Spleen (tissue), 11 donors: Measurements from ENCODE around the gene CHST2. TPM values are rescaled to one million over a fixed set of nuclear protein-coding genes. Genes with fewer than 3 reads are reported as not detected.
A peak's percentile ranks its signal among the peaks of the same experiment; 100 is the strongest.
"Not testable (repeated sequence)": the region's sequence is repeated elsewhere in the genome, so short reads cannot be mapped to it uniquely, and the experiment has no call there.

Experiments
- DNase-seq: peaks from one replicate; pipeline ENCODE4 v3.0.0-alpha.2; 2020
- H3K27ac ChIP-seq, 8 donors: fragments of 200-600 bp; sonication (generic) in 7 of 8; 1 replicate in 4 of 8; 2 replicates in 4 of 8; pipeline versions ENCODE4 v1.5.0 to v1.8.0; 2016 to 2021; ENCODE audit warnings: inconsistent platforms in 4 of 8, mild to moderate bottlenecking in 4 of 8, moderate library complexity in 1 of 8
- H3K27me3 ChIP-seq, 7 donors: fragments of 200-600 bp; sonication (generic) in 6 of 7; replicated peaks in 1 of 7; 1 replicate in 4 of 7; 2 replicates in 3 of 7; pipeline versions ENCODE4 v1.5.0 to v1.8.0; 2016 to 2021; ENCODE audit warnings: inconsistent platforms in 3 of 7, mild to moderate bottlenecking in 1 of 7
- H3K36me3 ChIP-seq, 6 donors: fragments of 200-600 bp; sonication (generic) in 5 of 6; 1 replicate in 4 of 6; 2 replicates in 2 of 6; pipeline versions ENCODE4 v1.5.0 to v1.8.0; 2016 to 2021; ENCODE audit warnings: inconsistent platforms in 2 of 6
- H3K4me1 ChIP-seq, 6 donors: fragments of 200-600 bp; sonication (generic) in 5 of 6; 1 replicate in 3 of 6; 2 replicates in 3 of 6; pipeline versions ENCODE4 v1.5.0 to v1.8.0; 2016 to 2021; ENCODE audit warnings: inconsistent platforms in 3 of 6
- H3K4me3 ChIP-seq, 8 donors: fragments of 200-600 bp; sonication (generic) in 7 of 8; 1 replicate in 4 of 8; 2 replicates in 4 of 8; pipeline versions ENCODE4 v1.5.0 to v1.8.0; 2016 to 2021; ENCODE audit warnings: inconsistent platforms in 4 of 8, mild to moderate bottlenecking in 4 of 8, moderate library complexity in 2 of 8
- H3K9me3 ChIP-seq, 8 donors: fragments of 200-600 bp; sonication (generic) in 7 of 8; 1 replicate in 4 of 8; 2 replicates in 4 of 8; pipeline versions ENCODE4 v1.5.0 to v1.8.0; 2016 to 2021; ENCODE audit warnings: inconsistent platforms in 4 of 8
- POLR2A ChIP-seq, 3 donors: fragments of 450-650 bp; IDR thresholded peaks; one replicate each; pipeline ENCODE4 v1.5.1; 2017; ENCODE audit warnings: antibody characterized with exemption in 3 of 3, mild to moderate bottlenecking in 1 of 3
- POLR2AphosphoS5 ChIP-seq, 3 donors: sonication (generic); formaldehyde crosslinking; IDR thresholded peaks; one replicate each; pipeline ENCODE4 v1.5.1; 2017; ENCODE audit warnings: antibody characterized with exemption in 3 of 3
- WGBS, 5 donors: extraction: QIAGEN DNeasy Blood & Tissue Kit in 3 of 5; methylation state at CpG; one replicate each; pipeline versions ENCODE4 v1.1.5 to v1.1.7; 2013 to 2018; 5-methylcytosine and 5-hydroxymethylcytosine counted together
- intact Hi-C: fragments of 100-400 bp; cut with DNase I; formaldehyde crosslinking; loops from one replicate; pipeline ENCODE4 v1.15.0; 2023; ENCODE audit warnings: low total_unique reads
- polyA plus RNA-seq, 3 donors: library from polyadenylated mRNA; stranded (reverse); fragments of 200-250 nt; gene quantifications; one replicate each; pipeline ENCODE4 v1.2.1, GENCODE V29; 2013
- total RNA-seq, 7 donors: library from RNA; depleted of rRNA in 3 of 7; stranded (reverse); fragments of >200 nt in 3 of 7; fragmentation: NEBNext Ultra II Directional in 4 of 7; extraction: Animal tissue kit (Norgen Biotek cat#: 25700) in 4 of 7; gene quantifications; one replicate each; pipeline versions ENCODE4 v1.1.0 to v1.2.1, GENCODE V29; 2016 to 2021
- TF ChIP-seq, protein P1 (sequence below), 11 experiments: fragments of 200-600 bp in 7 of 11; fragments of 450-650 bp in 4 of 11; sonication (generic) in 4 of 11; IDR thresholded peaks in 8 of 11; conservative IDR thresholded peaks in 3 of 11; 1 replicate in 7 of 11; 2 replicates in 4 of 11; pipeline versions ENCODE4 v1.4.0 to v1.8.0; 2016 to 2021; ENCODE audit warnings: antibody characterized with exemption in 11 of 11, inconsistent platforms in 4 of 11, mild to moderate bottlenecking in 1 of 11
- donor health status: healthy with polysubstance abuse.
- donor health status: DM: no; HTN: no; CAD: no; lungs with moderate emphysema.
- donor health status: DM: no; HTN: no; CAD: no.
- donor health status: Bipolar disorder and iron deficiency.
- donor health status: healthy.
- donor health status: DM: no; HTN: no; CAD: no.
- donor health status: DM: yes; HTN: yes; CAD: no.

The CHST2 gene
- total and polyA plus RNA-seq, 10 donors: 8.5 to 46.6 (median 30.5) TPM

DNA sequence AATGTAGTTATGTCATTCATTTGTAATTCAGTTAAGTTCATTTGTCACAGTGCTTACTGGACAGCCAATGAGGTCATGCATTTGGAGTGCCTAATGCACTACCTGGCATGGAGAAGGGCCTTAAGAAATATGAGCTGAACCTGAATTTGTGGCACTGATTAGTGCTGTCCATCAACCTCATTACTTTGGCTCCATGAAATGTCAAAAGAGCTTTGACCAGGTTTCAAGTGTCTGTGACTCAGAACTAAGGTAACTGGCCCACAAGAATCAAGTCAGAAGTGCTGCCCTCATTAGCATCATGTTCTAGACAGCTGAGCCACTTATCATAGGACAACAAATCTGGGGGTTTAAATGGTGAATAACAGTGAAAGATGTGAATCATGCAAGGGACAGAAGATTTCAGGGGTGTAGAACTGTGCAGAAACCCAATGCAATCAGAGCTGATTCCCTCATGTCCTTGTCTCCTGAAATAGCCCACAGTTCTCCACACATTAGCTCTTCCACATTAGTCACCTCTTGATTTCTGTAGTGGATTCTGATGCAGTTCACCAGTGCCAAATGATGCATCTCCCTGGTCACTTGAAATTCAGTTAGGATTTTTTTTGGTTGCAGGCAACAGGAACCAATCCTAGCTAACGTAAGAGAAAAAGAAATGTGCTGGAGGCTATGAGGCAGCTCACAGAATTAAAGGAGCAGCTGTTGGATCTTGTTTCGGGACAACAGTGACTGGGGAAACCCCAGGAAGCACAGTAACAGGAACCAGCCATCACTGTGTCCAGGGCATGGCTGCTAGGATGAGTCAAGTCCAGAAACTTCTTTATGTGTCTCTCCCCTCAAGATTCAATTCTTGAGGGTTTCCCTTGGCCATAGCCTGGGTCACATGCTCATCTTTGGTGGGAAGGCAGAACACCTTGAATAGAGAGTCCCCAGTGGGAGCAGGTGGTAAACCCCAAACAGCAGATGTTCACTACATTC is 38.7 kb downstream of the CHST2 start:
- Histone ChIP-seq H3K27me3 (no peaks in the 10 kb centered on the region), H3K27ac (no peak overlapping the region), H3K36me3 (no peaks in the 10 kb centered on the region), H3K4me3 (no peak overlapping the region), H3K4me1 (peaks cover 0 to 10% (median 1%) of the 10 kb centered on the region in 6 donors), H3K9me3 (no peaks in the 10 kb centered on the region)
- DNase-seq: no peak
- intact Hi-C loops: no loop called here
- TF ChIP-seq POLR2A (IDR thresholded peaks at IDR 0.05) (no peak), POLR2AphosphoS5 (IDR thresholded peaks at IDR 0.05) (no peak)
- TF ChIP-seq, protein P1, sequence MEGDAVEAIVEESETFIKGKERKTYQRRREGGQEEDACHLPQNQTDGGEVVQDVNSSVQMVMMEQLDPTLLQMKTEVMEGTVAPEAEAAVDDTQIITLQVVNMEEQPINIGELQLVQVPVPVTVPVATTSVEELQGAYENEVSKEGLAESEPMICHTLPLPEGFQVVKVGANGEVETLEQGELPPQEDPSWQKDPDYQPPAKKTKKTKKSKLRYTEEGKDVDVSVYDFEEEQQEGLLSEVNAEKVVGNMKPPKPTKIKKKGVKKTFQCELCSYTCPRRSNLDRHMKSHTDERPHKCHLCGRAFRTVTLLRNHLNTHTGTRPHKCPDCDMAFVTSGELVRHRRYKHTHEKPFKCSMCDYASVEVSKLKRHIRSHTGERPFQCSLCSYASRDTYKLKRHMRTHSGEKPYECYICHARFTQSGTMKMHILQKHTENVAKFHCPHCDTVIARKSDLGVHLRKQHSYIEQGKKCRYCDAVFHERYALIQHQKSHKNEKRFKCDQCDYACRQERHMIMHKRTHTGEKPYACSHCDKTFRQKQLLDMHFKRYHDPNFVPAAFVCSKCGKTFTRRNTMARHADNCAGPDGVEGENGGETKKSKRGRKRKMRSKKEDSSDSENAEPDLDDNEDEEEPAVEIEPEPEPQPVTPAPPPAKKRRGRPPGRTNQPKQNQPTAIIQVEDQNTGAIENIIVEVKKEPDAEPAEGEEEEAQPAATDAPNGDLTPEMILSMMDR (IDR thresholded peaks at IDR 0.05 in 8 of 11, conservative IDR thresholded peaks at IDR 0.05 in 3 of 11): no peak
- 36 to 47% (median 38%) methylated on average over 2 of the region's 2 CpGs for WGBS, 5 donors

DNA sequence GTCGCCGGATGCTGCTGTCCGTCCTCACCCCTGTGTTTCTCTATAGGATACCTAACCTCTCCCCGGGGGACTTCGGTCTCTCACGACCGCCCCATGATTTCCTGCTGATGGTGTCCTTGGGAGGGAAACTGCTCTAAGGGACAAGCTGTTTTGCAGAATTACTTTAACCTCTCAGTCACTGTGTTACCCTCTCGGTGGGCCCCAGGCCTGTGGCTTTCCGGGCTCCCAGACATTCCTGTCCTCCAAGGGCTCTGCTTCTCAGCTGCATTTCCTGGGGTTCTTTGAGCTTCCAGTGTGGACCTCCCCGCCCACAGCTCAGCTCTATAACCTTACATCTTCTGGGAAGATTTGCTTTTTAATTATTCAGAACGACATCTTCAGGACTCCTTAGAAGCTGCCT is 40.9 kb downstream of the CHST2 start:
- H3K9me3 ChIP-seq: no peaks in the 10 kb centered on the region
- 69 to 82% (median 80%) methylated on average over 11 of the region's 11 CpGs for WGBS, 5 donors
- no peak overlapping the region for H3K27ac ChIP-seq
- intact Hi-C loops: no loop called here
- no peaks in the 10 kb centered on the region for H3K27me3 ChIP-seq
- no peak for DNase-seq
- peaks cover 0 to 31% (median 16%) of the 10 kb centered on the region in 6 donors for H3K4me1 ChIP-seq
- H3K36me3 ChIP-seq: no peaks in the 10 kb centered on the region
- TF ChIP-seq POLR2A (IDR thresholded peaks at IDR 0.05) (no peak), POLR2AphosphoS5 (IDR thresholded peaks at IDR 0.05) (no peak)
- TF ChIP-seq, protein P1 (IDR thresholded peaks at IDR 0.05 in 8 of 11, conservative IDR thresholded peaks at IDR 0.05 in 3 of 11): no peak
- H3K4me3 ChIP-seq: no peak overlapping the region

DNA sequence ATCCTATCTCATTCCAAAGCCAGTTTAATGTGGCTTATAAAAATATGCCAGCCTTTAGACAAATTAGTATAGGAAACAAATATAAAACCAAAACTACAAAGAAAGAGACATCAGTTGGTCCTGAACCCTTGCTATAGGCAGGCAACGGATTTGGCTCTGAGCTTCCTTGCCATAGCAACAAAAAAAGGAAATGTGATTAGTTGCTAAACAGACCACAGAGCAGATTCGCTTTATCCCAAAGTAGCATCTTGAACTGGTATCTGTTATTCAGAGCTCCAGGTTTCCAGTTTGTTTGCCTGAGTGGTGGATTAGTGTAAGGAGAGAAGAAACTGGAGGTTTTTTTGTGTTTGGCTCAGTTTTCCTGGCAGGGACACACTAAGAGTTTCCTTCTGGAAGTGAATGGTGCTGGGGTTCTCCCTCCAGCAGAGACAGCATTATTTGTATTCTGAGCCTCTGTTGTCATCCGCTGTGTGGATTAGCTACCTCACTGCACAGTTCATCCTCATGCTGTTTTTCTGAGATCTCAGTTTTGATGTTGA is 44.1 kb downstream of the CHST2 start:
- peak overlapping the region in 4 of 8 donors; percentile 74 to 83 (median 78) for H3K27ac ChIP-seq
- no peaks in the 10 kb centered on the region for H3K9me3 ChIP-seq
- intact Hi-C loops: no loop called here
- H3K4me3 ChIP-seq: no peak overlapping the region
- no peak for TF ChIP-seq POLR2A (IDR thresholded peaks at IDR 0.05)
- TF ChIP-seq, protein P1 (IDR thresholded peaks at IDR 0.05 in 8 of 11, conservative IDR thresholded peaks at IDR 0.05 in 3 of 11): no peak
- no peak for TF ChIP-seq POLR2AphosphoS5 (IDR thresholded peaks at IDR 0.05)
- no peak for DNase-seq
- peaks cover 0 to 45% (median 21%) of the 10 kb centered on the region in 6 donors for H3K4me1 ChIP-seq
- no peaks in the 10 kb centered on the region for H3K27me3 ChIP-seq
- H3K36me3 ChIP-seq: no peaks in the 10 kb centered on the region
- 56 to 81% (median 63%) methylated on average over 3 of the region's 3 CpGs for WGBS, 5 donors

DNA sequence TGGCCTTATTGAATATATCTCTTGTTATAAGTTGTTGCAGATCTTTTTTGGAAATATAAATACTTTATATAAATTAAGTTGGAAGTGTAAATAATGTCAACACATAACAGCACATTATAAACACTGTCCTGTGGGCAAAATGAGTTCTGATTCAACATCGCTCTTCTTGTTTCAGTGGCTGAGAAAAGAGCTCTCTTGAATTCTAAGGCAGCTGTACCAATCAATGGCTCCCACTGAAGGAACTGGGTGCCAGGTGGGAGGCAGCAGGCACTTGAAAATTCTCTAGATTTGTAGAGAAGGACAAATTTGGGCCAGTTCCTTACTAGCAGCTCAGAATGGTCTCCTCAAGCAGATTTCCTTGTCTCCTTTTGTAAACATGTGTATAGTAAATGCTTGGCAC is 45.6 kb downstream of the CHST2 start:
- no peak for DNase-seq
- WGBS, 5 donors: 79 to 89% (median 88%) methylated on average over 1 of the region's 1 CpG
- Histone ChIP-seq H3K9me3 (no peaks in the 10 kb centered on the region), H3K4me1 (peaks cover 0 to 60% (median 28%) of the 10 kb centered on the region in 6 donors), H3K27ac (peak overlapping the region in 7 of 8 donors; percentile 11 to 83 (median 74)), H3K4me3 (peak overlapping the region in 1 of 8 donors; percentile 19), H3K27me3 (no peaks in the 10 kb centered on the region), H3K36me3 (no peaks in the 10 kb centered on the region)
- TF ChIP-seq POLR2AphosphoS5 (IDR thresholded peaks at IDR 0.05): no peak
- TF ChIP-seq, protein P1 (IDR thresholded peaks at IDR 0.05 in 8 of 11, conservative IDR thresholded peaks at IDR 0.05 in 3 of 11): no peak
- TF ChIP-seq POLR2A (IDR thresholded peaks at IDR 0.05): no peak
- intact Hi-C loops: no loop called here

DNA sequence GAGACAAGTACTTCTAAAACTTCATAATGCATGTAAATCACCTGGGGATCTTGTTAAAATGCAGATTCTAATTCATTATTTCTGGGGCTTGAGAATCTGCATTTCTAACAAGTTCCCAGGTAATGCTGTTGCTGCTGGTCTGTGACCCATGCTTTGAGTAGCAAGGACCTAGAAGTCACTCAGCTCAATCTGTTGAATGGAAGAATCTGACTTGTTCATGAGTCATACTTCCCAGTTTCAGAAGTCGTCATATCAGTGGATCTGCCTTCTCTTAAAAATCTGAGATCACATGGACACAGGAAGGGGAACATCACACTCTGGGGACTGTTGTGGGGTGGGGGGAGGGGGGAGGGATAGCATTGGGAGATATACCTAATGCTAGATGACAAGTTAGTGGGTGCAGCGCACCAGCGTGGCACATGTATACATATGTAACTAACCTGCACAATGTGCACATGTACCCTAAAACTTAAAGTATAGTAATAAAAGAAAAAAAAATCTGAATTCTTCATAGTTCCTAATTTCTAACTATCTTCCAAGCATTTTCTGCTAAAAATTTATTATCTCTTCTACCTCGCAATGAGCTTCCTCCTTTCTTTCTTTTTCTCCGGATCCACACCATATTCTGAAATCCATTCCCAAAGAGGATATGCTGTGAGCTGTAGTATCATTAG is 46.2 kb downstream of the CHST2 start:
- DNase-seq: not testable (repeated sequence)
- peak overlapping the region in 7 of 8 donors; percentile 11 to 83 (median 74) for H3K27ac ChIP-seq

More for the DNA sequence above, 46.2 kb downstream of the CHST2 start:
- 56 to 76% (median 67%) methylated on average over 3 to 5 of the region's 5 CpGs for WGBS, 5 donors
- Histone ChIP-seq H3K4me1 (peaks cover 5 to 65% (median 33%) of the 10 kb centered on the region in 6 donors), H3K4me3 (peak overlapping the region in 1 of 8 donors; percentile 19)
- H3K36me3 ChIP-seq, H3K9me3 ChIP-seq, H3K27me3 ChIP-seq, intact Hi-C loops: not testable (repeated sequence)
